C4-2B (cell line): Measurements from ENCODE around the gene ARHGEF4.

Experiments used
- H3K27ac ChIP-seq: fragments of 450-650 bp; 2 replicates; pipeline ENCODE4 v1.5.1; 2017
- CTCF ChIP-seq: fragments of 450-650 bp; conservative IDR thresholded peaks from 2 replicates; pipeline ENCODE4 v1.5.1; 2017; ENCODE audit warnings: mild to moderate bottlenecking
- ZFX ChIP-seq: fragments of 450-650 bp; IDR thresholded peaks from 2 replicates; pipeline ENCODE4 v1.6.1; 2017

Gene ARHGEF4

GRCh38 chr2:130966775-130967490 is 130.2 kb downstream of the ARHGEF4 start:
- TF ChIP-seq ZFX = no peak
- no peak for TF ChIP-seq CTCF
- no peak overlapping the region for H3K27ac ChIP-seq

- TF ChIP-seq ZFX (no peak), CTCF (no peak)
- no peak overlapping the region for H3K27ac ChIP-seq
These were observed 135.7 kb downstream of the ARHGEF4 start for GRCh38 chr2:130972410-130972809.

- no peak overlapping the region for H3K27ac ChIP-seq
- TF ChIP-seq CTCF (no peak), ZFX (no peak)
These were observed 139.0 kb downstream of the ARHGEF4 start for GRCh38 chr2:130975729-130976128.

- no peak overlapping the region for H3K27ac ChIP-seq
- TF ChIP-seq ZFX (no peak), CTCF (no peak)
These were observed 140.0 kb downstream of the ARHGEF4 start for GRCh38 chr2:130976591-130977237.

GRCh38 chr2:130977461-130978050 is 140.8 kb downstream of the ARHGEF4 start:
- no peak overlapping the region for H3K27ac ChIP-seq
- no peak for TF ChIP-seq ZFX
- no peak for TF ChIP-seq CTCF

- H3K27ac ChIP-seq = no peak overlapping the region
- no peak for TF ChIP-seq CTCF
- no peak for TF ChIP-seq ZFX
These were observed 145.0 kb downstream of the ARHGEF4 start for GRCh38 chr2:130981667-130982066.

- no peak for TF ChIP-seq CTCF
- no peak for TF ChIP-seq ZFX
These were observed 148.6 kb downstream of the ARHGEF4 start for GRCh38 chr2:130985206-130985780.

More at GRCh38 chr2:130985206-130985780, 148.6 kb downstream of the ARHGEF4 start:
- H3K27ac ChIP-seq = no peak overlapping the region
